Neural progenitor cell (in vitro differentiated cells): ENCODE measurements around the gene PRKCB. TPM values are rescaled to one million over a fixed set of nuclear protein-coding genes. Genes with fewer than 3 reads are reported as not detected.
"Not testable (repeated sequence)": the region's sequence is repeated elsewhere in the genome, so short reads cannot be mapped to it uniquely, and the experiment has no call there.

Source experiments
- DNase-seq: peaks from one replicate; pipeline ENCODE4 v3.0.0-alpha.2; 2016; ENCODE audit warnings: low spot score
- H2AFZ ChIP-seq: fragments of 200-600 bp; sonication (generic); replicated peaks from 2 replicates; pipeline ENCODE4 v1.6.1; 2016; ENCODE audit warnings: antibody characterized with exemption
- H3F3A ChIP-seq: fragments of 200-600 bp; sonication (generic); 2 replicates; pipeline ENCODE4 v1.6.1; 2016; ENCODE audit warnings: antibody characterized with exemption, low read depth
- H3K27ac ChIP-seq: fragments of 200-600 bp; sonication (generic); 2 replicates; pipeline ENCODE4 v1.5.1; 2016; ENCODE audit warnings: mild to moderate bottlenecking
- H3K27me3 ChIP-seq: fragments of 200-600 bp; sonication (generic); 2 replicates; pipeline ENCODE4 v1.6.1; 2016; ENCODE audit warnings: mild to moderate bottlenecking, moderate library complexity
- H3K36me3 ChIP-seq: fragments of 200-600 bp; sonication (generic); 2 replicates; pipeline ENCODE4 v1.5.1; 2016
- H3K4me1 ChIP-seq: fragments of 200-600 bp; sonication (generic); 2 replicates; pipeline ENCODE4 v1.6.1; 2016; ENCODE audit warnings: mixed run types
- H3K4me2 ChIP-seq: fragments of 200-600 bp; sonication (generic); 2 replicates; pipeline ENCODE4 v1.6.1; 2016
- H3K4me3 ChIP-seq: fragments of 200-600 bp; sonication (generic); 2 replicates; pipeline ENCODE4 v1.5.1; 2016
- H3K79me2 ChIP-seq: fragments of 200-600 bp; sonication (generic); 2 replicates; pipeline ENCODE4 v1.6.1; 2016; ENCODE audit warnings: low read depth
- H3K9ac ChIP-seq: fragments of 200-600 bp; sonication (generic); 2 replicates; pipeline ENCODE4 v1.6.1; 2016
- H3K9me3 ChIP-seq: fragments of 200-600 bp; sonication (generic); 2 replicates; pipeline ENCODE4 v1.5.1; 2016; ENCODE audit warnings: low read depth
- H4K20me1 ChIP-seq: fragments of 200-600 bp; sonication (generic); 2 replicates; pipeline ENCODE4 v1.6.1; 2016; ENCODE audit warnings: low read depth
- H3K27ac Mint-ChIP-seq: 3 replicates; pipeline ENCODE4 v1.8.0; 2021; ENCODE audit warnings: mixed read lengths
- H3K27me3 Mint-ChIP-seq: 2 replicates; pipeline ENCODE4 v1.8.0; 2022; ENCODE audit warnings: low read depth, mild to moderate bottlenecking, inconsistent platforms, moderate library complexity, mixed read lengths; ENCODE audit not compliant: insufficient read depth
- H3K36me3 Mint-ChIP-seq: 3 replicates; pipeline ENCODE4 v1.8.0; 2021; ENCODE audit warnings: mixed read lengths
- H3K4me1 Mint-ChIP-seq: 3 replicates; pipeline ENCODE4 v1.8.0; 2021; ENCODE audit warnings: mixed read lengths
- H3K4me3 Mint-ChIP-seq: 3 replicates; pipeline ENCODE4 v1.8.0; 2021; ENCODE audit warnings: mild to moderate bottlenecking, moderate library complexity, mixed read lengths
- H3K9me3 Mint-ChIP-seq: 3 replicates; pipeline ENCODE4 v1.8.0; 2020; ENCODE audit warnings: mixed read lengths
- CTCF ChIP-seq: fragments of 200-600 bp; sonication (generic); IDR thresholded peaks from 2 replicates; pipeline ENCODE4 v1.5.1; 2017; ENCODE audit warnings: antibody characterized with exemption, mild to moderate bottlenecking
- EZH2 ChIP-seq: fragments of 200-600 bp; sonication (generic); IDR thresholded peaks from 2 replicates; pipeline ENCODE4 v1.6.1; 2017; ENCODE audit warnings: antibody characterized with exemption, mild to moderate bottlenecking, moderate library complexity
- EZH2phosphoT487 ChIP-seq: fragments of 200-600 bp; sonication (generic); IDR thresholded peaks from 2 replicates; pipeline ENCODE4 v1.6.1; 2017; ENCODE audit warnings: antibody characterized with exemption
- total RNA-seq: library from RNA; depleted of rRNA; stranded (reverse); fragments of >200 nt; gene quantifications from 2 replicates; pipeline ENCODE4 v1.2.3, GENCODE V29; 2015; ENCODE audit warnings: low replicate concordance

Gene PRKCB
- total RNA-seq, 1 donor from 2014 or later = 9.5 TPM

GRCh38 chr16:24102209-24102660 is 266.5 kb downstream of the PRKCB start:
- H3K9me3 ChIP-seq = no peaks in the 10 kb centered on the region
- no peak overlapping the region for H3K9ac ChIP-seq
- no peaks in the 10 kb centered on the region for H4K20me1 ChIP-seq
- Mint-ChIP-seq H3K27me3 (peaks cover 10% of the 10 kb centered on the region), H3K9me3 (no peaks in the 10 kb centered on the region), H3K36me3 (peaks cover 3% of the 10 kb centered on the region), H3K27ac (peak overlapping the region; percentile 23), H3K4me3 (no peak overlapping the region), H3K4me1 (peaks cover 36% of the 10 kb centered on the region)
- no peaks in the 10 kb centered on the region for H3F3A ChIP-seq
- H3K4me2 ChIP-seq = no peak overlapping the region
- no peaks in the 10 kb centered on the region for H3K27me3 ChIP-seq
- TF ChIP-seq CTCF = no peak
- no peak for TF ChIP-seq EZH2phosphoT487
- no peak for TF ChIP-seq EZH2
- no peaks in the 10 kb centered on the region for H3K36me3 ChIP-seq
- H3K4me3 ChIP-seq = no peak overlapping the region
- H3K79me2 ChIP-seq = no peaks in the 10 kb centered on the region
- no peak for DNase-seq
- no peak overlapping the region for H2AFZ ChIP-seq
- H3K4me1 ChIP-seq = peaks cover 9% of the 10 kb centered on the region
- H3K27ac ChIP-seq = no peak overlapping the region

DNA sequence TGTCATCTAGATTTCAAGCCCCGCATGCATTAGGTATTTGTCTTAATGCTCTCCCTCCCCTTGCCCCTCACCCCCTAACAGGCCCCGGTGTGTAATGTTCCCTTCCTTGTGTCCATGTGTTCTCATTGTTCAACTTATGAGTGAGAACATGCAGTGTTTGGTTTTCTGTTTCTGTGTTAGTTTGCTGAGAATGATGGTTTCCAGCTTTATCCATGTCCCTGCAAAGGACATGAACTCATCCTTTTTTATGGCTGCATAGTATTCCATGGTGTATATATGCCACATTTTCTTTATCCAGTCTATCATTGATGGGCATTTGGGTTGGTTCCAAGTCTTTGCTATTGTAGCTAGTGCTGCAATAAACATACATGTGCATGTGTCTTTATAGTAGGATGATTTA is 269.7 kb downstream of the PRKCB start:
- not testable (repeated sequence) for H3K4me3 ChIP-seq, H3K9ac ChIP-seq, H3K27ac Mint-ChIP-seq, H3F3A ChIP-seq, H3K4me3 Mint-ChIP-seq, H2AFZ ChIP-seq, H3K27me3 Mint-ChIP-seq, H3K36me3 ChIP-seq, H3K27ac ChIP-seq, H4K20me1 ChIP-seq, H3K9me3 ChIP-seq, H3K4me2 ChIP-seq, DNase-seq, H3K4me1 ChIP-seq, H3K27me3 ChIP-seq, H3K9me3 Mint-ChIP-seq, H3K79me2 ChIP-seq, H3K36me3 Mint-ChIP-seq
- H3K4me1 Mint-ChIP-seq = peaks cover 12% of the 10 kb centered on the region

- not testable (repeated sequence) for H3K36me3 Mint-ChIP-seq, H3K27ac Mint-ChIP-seq
Measured at GRCh38 chr16:24108090-24108489, 272.3 kb downstream of the PRKCB start.

DNA sequence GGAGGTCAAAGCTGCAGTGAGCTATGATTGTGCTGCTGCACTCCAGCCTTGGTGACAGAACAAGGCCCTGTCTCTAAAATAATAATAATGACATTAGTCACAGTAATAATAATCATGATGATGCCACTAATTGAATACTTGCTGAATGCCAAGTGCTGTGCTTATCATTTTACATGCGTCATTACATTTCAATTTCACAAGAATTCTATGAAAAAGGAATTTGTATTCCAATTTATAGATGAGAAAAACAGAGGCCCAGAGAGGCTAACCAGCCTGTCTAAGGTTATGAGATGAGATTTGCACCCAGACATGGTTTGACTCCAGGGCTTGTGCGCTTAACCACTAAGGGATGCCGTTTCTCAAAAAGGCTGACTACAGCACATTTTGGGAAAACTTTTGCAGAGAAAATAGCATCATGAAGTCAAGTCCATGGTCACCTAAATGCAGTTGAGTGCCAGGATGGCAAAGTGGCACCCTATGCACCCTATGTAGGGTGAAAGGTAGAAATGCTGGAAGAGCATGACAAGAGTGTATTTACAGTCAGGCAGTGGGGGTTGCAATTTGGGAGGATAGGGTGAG is 276.0 kb downstream of the PRKCB start:
- Histone ChIP-seq H3K79me2 (no peaks in the 10 kb centered on the region), H3F3A (no peaks in the 10 kb centered on the region), H3K27me3 (no peaks in the 10 kb centered on the region), H4K20me1 (no peaks in the 10 kb centered on the region), H3K36me3 (no peaks in the 10 kb centered on the region), H3K9ac (no peak overlapping the region), H3K27ac (no peak overlapping the region), H3K9me3 (no peaks in the 10 kb centered on the region), H2AFZ (no peak overlapping the region), H3K4me2 (no peak overlapping the region), H3K4me1 (no peaks in the 10 kb centered on the region), H3K4me3 (no peak overlapping the region)
- H3K4me1 Mint-ChIP-seq = peaks cover 8% of the 10 kb centered on the region
- no peak for DNase-seq
- no peak overlapping the region for H3K4me3 Mint-ChIP-seq
- peaks cover 4% of the 10 kb centered on the region for H3K9me3 Mint-ChIP-seq
- no peaks in the 10 kb centered on the region for H3K36me3 Mint-ChIP-seq
- H3K27me3 Mint-ChIP-seq = no peaks in the 10 kb centered on the region
- TF ChIP-seq EZH2phosphoT487 = no peak
- TF ChIP-seq CTCF = no peak
- no peak for TF ChIP-seq EZH2
- no peak overlapping the region for H3K27ac Mint-ChIP-seq

More at GRCh38 chr16:24108090-24108489, 272.3 kb downstream of the PRKCB start:
- not testable (repeated sequence) for H3F3A ChIP-seq, H4K20me1 ChIP-seq, H3K27me3 ChIP-seq, H2AFZ ChIP-seq, H3K27ac ChIP-seq, H3K27me3 Mint-ChIP-seq, H3K4me3 Mint-ChIP-seq, H3K4me3 ChIP-seq, DNase-seq, H3K9me3 ChIP-seq, H3K36me3 ChIP-seq, H3K4me2 ChIP-seq, H3K9ac ChIP-seq, H3K9me3 Mint-ChIP-seq, H3K4me1 Mint-ChIP-seq, H3K79me2 ChIP-seq, H3K4me1 ChIP-seq
